ENCODE data around the gene CPM. TPM values are rescaled to one million over a fixed set of nuclear protein-coding genes. Genes with fewer than 3 reads are reported as not detected.
A peak's percentile ranks its signal among the peaks of the same experiment; 100 is the strongest.

CPM gene
- total RNA-seq, 3 donors from 2014 or later = 55.3 to 101 (median 56.2) TPM

DNA sequence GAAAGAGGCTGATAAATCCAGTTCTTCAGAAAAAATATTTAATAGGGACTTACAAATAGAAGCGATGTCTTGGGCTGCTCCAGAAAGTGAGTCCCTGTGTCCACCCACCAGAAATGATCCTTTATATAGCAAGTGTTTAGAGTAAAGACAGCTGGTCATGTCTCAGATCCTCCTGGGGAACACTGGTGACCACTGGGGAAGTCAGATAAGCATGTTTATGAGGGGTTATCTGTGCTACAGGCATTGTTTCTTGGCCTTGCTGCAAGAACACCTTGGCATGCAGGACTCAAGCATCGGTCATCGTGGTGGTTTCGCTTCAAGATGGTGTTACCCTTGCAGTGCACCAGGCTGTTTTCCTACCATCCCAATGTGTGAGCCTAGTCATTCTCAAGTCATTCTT lies 27.2 kb downstream of the CPM start:
- no peak for DNase-seq
- Mint-ChIP-seq H3K9me3 (no peaks in the 10 kb centered on the region), H3K4me1 (ENCODE audit: low read depth) (peaks cover 11% of the 10 kb centered on the region), H3K4me3 (no peak overlapping the region), H3K36me3 (ENCODE audit: insufficient read depth) (peaks cover 2% of the 10 kb centered on the region), H3K27me3 (ENCODE audit: low read depth) (peaks cover 3% of the 10 kb centered on the region)
- no peak for ATAC-seq

DNA sequence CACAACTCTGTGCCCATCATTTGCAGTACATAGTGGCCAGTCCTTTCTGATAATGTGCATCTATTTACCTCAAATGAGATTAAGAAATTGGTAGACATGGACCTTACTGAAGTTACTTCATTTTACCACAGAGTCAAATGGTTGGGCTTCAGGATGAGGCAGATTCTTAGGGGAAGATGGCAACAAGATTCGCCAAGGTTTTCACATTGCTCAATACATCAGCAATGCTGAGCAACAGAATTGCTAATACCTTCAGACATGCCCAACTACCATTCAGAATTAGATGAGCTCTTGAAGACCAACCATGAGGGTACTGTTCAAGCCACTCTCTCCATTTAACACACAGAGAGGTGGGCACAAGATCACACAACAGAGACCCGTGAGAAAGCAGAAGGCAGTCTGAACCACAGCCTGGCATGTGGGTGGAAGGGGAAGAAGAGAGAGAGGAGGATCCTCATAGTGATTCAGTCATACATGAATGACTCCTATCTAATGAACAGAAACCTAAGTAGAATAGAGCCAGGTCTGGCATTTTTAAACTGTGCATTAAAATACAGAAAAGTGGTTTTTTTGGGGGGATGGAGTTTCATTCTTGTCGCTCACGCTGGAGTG lies 28.5 kb downstream of the CPM start:
- DNase-seq = no peak
- H3K36me3 Mint-ChIP-seq (ENCODE audit: insufficient read depth) = peaks cover 2% of the 10 kb centered on the region
- H3K4me1 Mint-ChIP-seq (ENCODE audit: low read depth) = peaks cover 11% of the 10 kb centered on the region
- H3K4me3 Mint-ChIP-seq = no peak overlapping the region
- peak; percentile 63 to 80 for ATAC-seq
- peaks cover 2% of the 10 kb centered on the region for H3K27me3 Mint-ChIP-seq (ENCODE audit: low read depth)
- H3K9me3 Mint-ChIP-seq = no peaks in the 10 kb centered on the region

- Mint-ChIP-seq H3K4me1 (ENCODE audit: low read depth) (peaks cover 11% of the 10 kb centered on the region), H3K27me3 (ENCODE audit: low read depth) (no peaks in the 10 kb centered on the region), H3K36me3 (ENCODE audit: insufficient read depth) (no peaks in the 10 kb centered on the region), H3K9me3 (no peaks in the 10 kb centered on the region), H3K4me3 (no peak overlapping the region)
- DNase-seq = no peak
- no peak for ATAC-seq
Observed at GRCh38 chr12:68903511-68903910, 29.5 kb downstream of the CPM start.

- no peaks in the 10 kb centered on the region for H3K36me3 Mint-ChIP-seq (ENCODE audit: insufficient read depth)
- H3K9me3 Mint-ChIP-seq = no peaks in the 10 kb centered on the region
- H3K4me3 Mint-ChIP-seq = no peak overlapping the region
- ATAC-seq (no peak), DNase-seq (no peak)
- no peaks in the 10 kb centered on the region for H3K27me3 Mint-ChIP-seq (ENCODE audit: low read depth)
- peaks cover 11% of the 10 kb centered on the region for H3K4me1 Mint-ChIP-seq (ENCODE audit: low read depth)
Observed at GRCh38 chr12:68901551-68901950, 31.4 kb downstream of the CPM start.

DNA sequence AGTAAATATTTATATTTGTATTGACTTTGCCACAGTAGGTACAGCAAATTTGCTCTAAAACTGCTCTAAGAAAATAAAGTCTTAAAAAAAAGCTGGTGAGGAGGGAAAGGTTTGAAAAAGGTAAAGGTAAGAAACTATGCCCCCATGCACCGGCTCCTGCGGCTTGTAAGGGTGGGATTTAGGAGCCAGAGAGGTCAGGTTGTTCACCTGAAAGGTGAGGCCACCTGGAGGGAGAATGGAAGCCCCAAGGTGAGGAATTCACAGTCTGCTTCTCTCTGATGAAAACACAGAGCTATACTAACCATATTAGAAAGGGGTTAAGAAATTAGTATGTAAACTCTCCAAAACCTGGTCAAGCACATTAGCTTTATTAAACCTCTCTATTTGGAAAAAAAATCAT lies 31.8 kb downstream of the CPM start:
- Mint-ChIP-seq H3K4me3 (no peak overlapping the region), H3K4me1 (ENCODE audit: low read depth) (peaks cover 11% of the 10 kb centered on the region), H3K27me3 (ENCODE audit: low read depth) (no peaks in the 10 kb centered on the region), H3K9me3 (no peaks in the 10 kb centered on the region), H3K36me3 (ENCODE audit: insufficient read depth) (peaks cover 2% of the 10 kb centered on the region)
- ATAC-seq (no peak), DNase-seq (no peak)

GRCh38 chr12:68900241-68900640 lies 32.7 kb downstream of the CPM start:
- peaks cover 12% of the 10 kb centered on the region for H3K4me1 Mint-ChIP-seq (ENCODE audit: low read depth)
- ATAC-seq (no peak), DNase-seq (no peak)
- peaks cover 7% of the 10 kb centered on the region for H3K36me3 Mint-ChIP-seq (ENCODE audit: insufficient read depth)
- no peaks in the 10 kb centered on the region for H3K9me3 Mint-ChIP-seq
- H3K27me3 Mint-ChIP-seq (ENCODE audit: low read depth) = no peaks in the 10 kb centered on the region
- H3K4me3 Mint-ChIP-seq = no peak overlapping the region

- DNase-seq (no peak), ATAC-seq (no peak)
- Mint-ChIP-seq H3K4me1 (ENCODE audit: low read depth) (peaks cover 4% of the 10 kb centered on the region), H3K27me3 (ENCODE audit: low read depth) (no peaks in the 10 kb centered on the region), H3K4me3 (no peak overlapping the region), H3K9me3 (no peaks in the 10 kb centered on the region), H3K36me3 (ENCODE audit: insufficient read depth) (peaks cover 7% of the 10 kb centered on the region)
Observed at GRCh38 chr12:68899251-68899771, 33.7 kb downstream of the CPM start.

GRCh38 chr12:68896881-68897540 lies 36.0 kb downstream of the CPM start:
- peaks cover 8% of the 10 kb centered on the region for H3K36me3 Mint-ChIP-seq (ENCODE audit: insufficient read depth)
- H3K4me1 Mint-ChIP-seq (ENCODE audit: low read depth) = peaks cover 6% of the 10 kb centered on the region
- H3K4me3 Mint-ChIP-seq = no peak overlapping the region
- ATAC-seq (no peak), DNase-seq (no peak)
- H3K27me3 Mint-ChIP-seq (ENCODE audit: low read depth) = no peaks in the 10 kb centered on the region
- H3K9me3 Mint-ChIP-seq = no peaks in the 10 kb centered on the region

DNA sequence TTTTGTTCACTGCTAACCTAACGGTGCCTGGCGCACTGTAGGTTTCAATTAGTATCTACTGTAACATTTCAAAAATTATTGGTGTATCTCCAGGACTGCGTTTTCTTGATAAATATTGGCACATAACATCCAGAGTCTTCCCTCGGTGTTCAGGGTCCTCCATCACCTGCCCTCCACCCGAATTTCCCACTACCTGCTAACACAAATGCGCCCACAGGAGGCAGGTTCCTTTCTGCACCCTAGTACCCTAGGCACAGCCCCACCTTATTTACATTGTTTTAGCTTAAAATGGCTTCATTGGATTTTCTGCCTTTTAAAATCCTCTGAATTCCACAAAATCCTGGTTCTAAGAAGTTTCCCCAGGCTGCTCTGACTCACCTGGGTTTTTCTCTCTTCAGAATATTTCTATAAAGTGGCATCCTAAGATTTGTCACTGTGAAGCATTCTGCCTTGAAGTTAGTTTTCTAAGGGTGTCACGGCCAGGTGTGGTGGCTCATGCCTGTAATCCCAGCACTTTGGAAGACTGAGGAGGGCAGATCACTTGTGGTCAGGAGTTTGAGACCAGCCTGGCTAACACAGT lies 38.6 kb downstream of the CPM start:
- H3K27me3 Mint-ChIP-seq (ENCODE audit: low read depth) = no peaks in the 10 kb centered on the region
- H3K9me3 Mint-ChIP-seq = no peaks in the 10 kb centered on the region
- DNase-seq (no peak), ATAC-seq (no peak)
- H3K4me3 Mint-ChIP-seq = no peak overlapping the region
- H3K36me3 Mint-ChIP-seq (ENCODE audit: insufficient read depth) = peaks cover 12% of the 10 kb centered on the region
- H3K4me1 Mint-ChIP-seq (ENCODE audit: low read depth) = peaks cover 15% of the 10 kb centered on the region

DNA sequence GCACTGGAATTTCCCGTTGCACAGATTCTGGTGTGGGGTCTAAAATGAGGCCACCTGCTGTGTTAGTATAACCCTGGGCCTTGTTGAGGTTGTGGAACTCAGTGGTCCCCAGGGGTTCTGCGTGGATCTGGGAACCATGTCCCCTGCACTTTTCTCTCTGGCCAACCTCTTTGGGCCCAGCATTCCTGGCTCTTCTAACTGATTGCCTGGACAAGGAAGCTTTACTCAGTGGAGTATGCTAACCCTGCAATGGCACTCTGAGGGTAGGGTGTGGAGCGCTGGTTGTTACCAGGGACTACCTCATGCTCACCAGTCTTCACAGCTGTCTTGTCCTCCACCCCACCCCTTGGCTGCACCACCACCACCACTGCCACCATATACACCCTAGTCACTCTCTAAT lies 39.2 kb downstream of the CPM start:
- no peak for ATAC-seq

DNA sequence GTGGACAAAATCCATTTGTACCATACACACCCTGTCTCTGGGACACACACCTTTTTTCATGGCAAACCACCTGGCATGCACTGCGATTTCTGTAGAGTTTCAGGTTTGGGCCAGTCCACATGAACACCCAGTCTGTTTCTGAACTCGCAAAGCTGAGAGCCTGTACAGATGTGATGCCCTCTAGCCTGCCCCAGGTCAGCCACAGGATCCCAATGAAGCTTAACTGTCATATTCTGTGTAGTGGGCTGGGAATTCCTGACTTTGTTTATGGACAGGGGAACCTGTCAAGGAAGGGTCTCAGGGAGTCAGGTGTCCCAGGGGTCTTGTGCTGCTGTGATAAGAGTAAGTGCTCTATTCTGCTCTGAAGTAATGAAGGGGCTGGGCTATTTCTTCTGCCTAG lies 39.8 kb downstream of the CPM start:
- no peaks in the 10 kb centered on the region for H3K27me3 Mint-ChIP-seq (ENCODE audit: low read depth)
- no peak overlapping the region for H3K4me3 Mint-ChIP-seq
- H3K9me3 Mint-ChIP-seq = no peaks in the 10 kb centered on the region
- no peak for DNase-seq
- ATAC-seq = no peak
- H3K36me3 Mint-ChIP-seq (ENCODE audit: insufficient read depth) = peaks cover 12% of the 10 kb centered on the region
- H3K4me1 Mint-ChIP-seq (ENCODE audit: low read depth) = peaks cover 17% of the 10 kb centered on the region

More for the DNA sequence above, 39.2 kb downstream of the CPM start:
- Mint-ChIP-seq H3K36me3 (ENCODE audit: insufficient read depth) (peaks cover 12% of the 10 kb centered on the region), H3K9me3 (no peaks in the 10 kb centered on the region), H3K4me1 (ENCODE audit: low read depth) (peaks cover 16% of the 10 kb centered on the region), H3K27me3 (ENCODE audit: low read depth) (no peaks in the 10 kb centered on the region), H3K4me3 (no peak overlapping the region)
- DNase-seq = no peak

- peaks cover 17% of the 10 kb centered on the region for H3K4me1 Mint-ChIP-seq (ENCODE audit: low read depth)
- H3K9me3 Mint-ChIP-seq = no peaks in the 10 kb centered on the region
- H3K36me3 Mint-ChIP-seq (ENCODE audit: insufficient read depth) = peaks cover 10% of the 10 kb centered on the region
- DNase-seq (no peak), ATAC-seq (no peak)
- H3K27me3 Mint-ChIP-seq (ENCODE audit: low read depth) = no peaks in the 10 kb centered on the region
- H3K4me3 Mint-ChIP-seq = no peak overlapping the region
Observed at GRCh38 chr12:68891141-68891540, 41.8 kb downstream of the CPM start.

- ATAC-seq = no peak
- DNase-seq = no peak
- Mint-ChIP-seq H3K27me3 (ENCODE audit: low read depth) (no peaks in the 10 kb centered on the region), H3K4me3 (no peak overlapping the region), H3K4me1 (ENCODE audit: low read depth) (peaks cover 15% of the 10 kb centered on the region), H3K36me3 (ENCODE audit: insufficient read depth) (peaks cover 7% of the 10 kb centered on the region), H3K9me3 (no peaks in the 10 kb centered on the region)
Observed at GRCh38 chr12:68890701-68891113, 42.3 kb downstream of the CPM start.

DNA sequence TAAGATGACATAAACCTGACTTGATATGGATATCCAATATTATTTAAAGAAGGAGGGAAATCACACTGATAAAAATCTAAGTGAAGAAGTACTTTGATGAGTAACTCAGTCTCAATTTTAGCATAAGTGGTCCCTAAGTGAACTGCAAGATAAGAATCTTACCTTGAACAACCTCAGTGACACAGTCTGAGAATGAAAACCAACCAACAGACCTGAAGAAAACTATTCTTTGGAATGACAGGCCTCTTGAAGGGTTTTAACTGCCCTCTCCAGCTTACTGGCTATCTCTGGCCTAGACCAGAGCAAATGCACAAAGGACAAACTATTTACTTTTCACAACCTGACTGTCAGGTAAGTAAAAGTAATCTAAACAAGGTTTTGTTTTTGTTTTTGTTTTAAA lies 44.7 kb downstream of the CPM start:
- Mint-ChIP-seq H3K4me3 (no peak overlapping the region), H3K4me1 (ENCODE audit: low read depth) (peaks cover 15% of the 10 kb centered on the region), H3K9me3 (no peaks in the 10 kb centered on the region), H3K27me3 (ENCODE audit: low read depth) (no peaks in the 10 kb centered on the region), H3K36me3 (ENCODE audit: insufficient read depth) (peaks cover 10% of the 10 kb centered on the region)
- ATAC-seq = peak; percentile 62 to 80
- no peak for DNase-seq

DNA sequence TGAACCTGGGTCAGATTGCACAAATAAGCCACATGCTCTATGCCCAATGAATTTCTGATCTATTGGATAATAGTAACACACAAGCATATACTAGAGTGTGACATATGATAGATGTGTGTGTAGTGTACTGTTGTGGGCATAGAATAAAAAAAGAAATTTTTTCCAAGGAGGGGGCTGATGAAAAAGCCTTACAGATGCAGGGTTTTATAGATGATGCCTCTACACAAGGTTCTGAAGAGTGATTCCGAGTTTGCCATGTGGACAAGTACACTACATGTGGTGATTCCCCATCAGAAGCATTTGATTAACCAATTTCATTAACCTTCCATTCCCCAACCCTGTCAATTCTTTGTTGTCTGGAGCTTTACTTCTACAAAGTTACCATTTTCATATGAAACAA lies 45.3 kb downstream of the CPM start:
- H3K4me3 Mint-ChIP-seq = no peak overlapping the region
- peaks cover 11% of the 10 kb centered on the region for H3K36me3 Mint-ChIP-seq (ENCODE audit: insufficient read depth)
- H3K9me3 Mint-ChIP-seq = no peaks in the 10 kb centered on the region
- H3K4me1 Mint-ChIP-seq (ENCODE audit: low read depth) = peaks cover 15% of the 10 kb centered on the region
- DNase-seq (no peak), ATAC-seq (no peak)
- H3K27me3 Mint-ChIP-seq (ENCODE audit: low read depth) = no peaks in the 10 kb centered on the region

Data from activated T-cell treated with anti-CD3 and anti-CD28 coated beads, Interleukin-2, amount 50 U/mL, for 4 hours (primary cell).